Dedifferentiated amniotic fluid mesenchymal stem cell (primary cell): Measurements from ENCODE around the gene UBE2E2.
A peak's percentile ranks its signal among the peaks of the same experiment; 100 is the strongest.
"Not testable (repeated sequence)": the region's sequence is repeated elsewhere in the genome, so short reads cannot be mapped to it uniquely, and the experiment has no call there.

Experiments
- DNase-seq: peaks from one replicate; pipeline ENCODE4 v3.0.0-alpha.2; 2016; ENCODE audit errors: extremely low spot score

The UBE2E2 gene

DNA sequence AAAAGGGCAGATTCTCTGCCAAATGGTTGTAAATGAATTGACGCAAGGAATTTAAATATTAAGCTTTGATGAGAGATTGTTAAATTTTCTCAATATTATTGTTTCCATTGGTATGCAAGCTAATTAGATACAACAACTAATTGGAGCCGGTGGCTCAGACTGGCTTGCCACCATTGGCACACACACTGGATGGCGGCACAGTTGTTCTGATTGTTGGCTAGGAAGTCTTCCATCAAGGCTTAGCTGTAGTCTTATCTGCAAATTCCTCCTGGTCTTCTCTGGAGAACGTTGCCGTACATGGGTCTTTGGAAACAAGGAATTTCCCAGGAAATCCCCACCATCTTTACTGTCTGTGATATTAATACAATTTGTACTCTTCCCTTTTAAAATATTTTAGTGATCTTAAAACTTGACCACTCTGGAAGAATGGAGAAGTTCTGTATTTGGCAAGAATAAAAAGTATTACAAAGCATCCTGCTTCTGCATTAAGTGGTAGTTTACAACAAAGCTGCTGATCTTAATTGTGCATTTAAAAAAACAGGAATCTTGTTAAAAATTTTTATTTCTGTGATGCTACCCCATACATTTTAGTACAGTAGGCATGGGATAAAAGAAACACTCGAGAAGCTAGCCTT, 126.5 kb downstream of the UBE2E2 start:
- no peak for DNase-seq

DNA sequence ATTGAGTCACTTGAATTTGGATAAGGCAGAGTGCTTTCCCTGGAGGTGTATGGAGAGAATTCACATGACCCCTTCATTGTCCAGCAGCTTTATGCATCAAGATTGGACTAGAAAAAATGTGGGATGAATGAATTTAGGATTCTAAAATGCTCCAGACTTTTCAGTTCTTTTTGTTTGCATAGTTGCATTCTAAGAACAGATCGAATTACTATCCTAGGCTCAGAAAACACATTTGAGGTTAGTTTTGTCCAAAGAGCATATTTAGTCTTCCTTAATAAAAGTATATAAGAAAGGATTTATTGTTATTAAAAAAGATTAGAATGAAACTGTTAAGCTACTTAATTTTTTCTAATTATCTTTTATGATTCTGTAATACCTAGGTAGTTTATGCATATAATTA, 127.4 kb downstream of the UBE2E2 start:
- DNase-seq, result peak; percentile 16

GRCh38 chr3:23331141-23331935, 128.2 kb downstream of the UBE2E2 start:
- DNase-seq, result no peak

DNA sequence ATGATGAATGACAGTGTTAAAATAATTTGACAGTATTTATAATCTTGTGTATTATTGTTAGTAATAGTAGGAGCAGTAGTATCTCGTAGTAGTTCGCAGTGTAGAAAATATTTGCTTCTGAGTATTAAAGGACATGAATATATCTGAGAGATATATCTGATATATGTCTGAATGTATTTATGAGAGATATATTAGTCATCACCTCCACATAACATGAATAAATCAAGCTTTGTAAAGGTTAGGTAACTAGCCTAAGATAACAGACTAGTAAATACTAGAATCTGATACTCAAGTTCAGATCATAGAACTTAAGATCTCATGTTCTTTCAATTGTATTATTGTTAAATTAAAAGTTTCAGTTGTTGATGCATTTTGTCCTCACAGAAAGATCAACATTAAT, 130.5 kb downstream of the UBE2E2 start:
- no peak for DNase-seq

DNA sequence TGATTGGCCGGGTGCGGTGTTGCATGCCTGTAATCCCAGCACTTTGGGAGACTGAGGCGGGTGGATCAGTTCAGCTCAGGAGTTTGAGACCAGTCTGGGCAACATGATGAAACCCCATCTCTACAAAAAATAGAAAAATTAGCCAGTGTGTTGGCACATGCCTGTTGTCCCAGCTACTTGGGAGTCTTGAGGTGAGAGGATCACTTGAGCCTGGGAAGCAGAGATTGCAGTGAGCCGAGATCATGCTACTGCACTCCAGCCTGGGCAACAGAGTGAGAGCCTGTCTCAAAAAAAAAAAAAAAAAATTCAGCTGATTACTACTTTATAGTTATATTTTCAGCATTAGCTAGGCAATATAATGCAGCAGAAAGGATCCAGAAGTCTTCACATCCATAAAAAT, 133.7 kb downstream of the UBE2E2 start:
- DNase-seq, result not testable (repeated sequence)

DNA sequence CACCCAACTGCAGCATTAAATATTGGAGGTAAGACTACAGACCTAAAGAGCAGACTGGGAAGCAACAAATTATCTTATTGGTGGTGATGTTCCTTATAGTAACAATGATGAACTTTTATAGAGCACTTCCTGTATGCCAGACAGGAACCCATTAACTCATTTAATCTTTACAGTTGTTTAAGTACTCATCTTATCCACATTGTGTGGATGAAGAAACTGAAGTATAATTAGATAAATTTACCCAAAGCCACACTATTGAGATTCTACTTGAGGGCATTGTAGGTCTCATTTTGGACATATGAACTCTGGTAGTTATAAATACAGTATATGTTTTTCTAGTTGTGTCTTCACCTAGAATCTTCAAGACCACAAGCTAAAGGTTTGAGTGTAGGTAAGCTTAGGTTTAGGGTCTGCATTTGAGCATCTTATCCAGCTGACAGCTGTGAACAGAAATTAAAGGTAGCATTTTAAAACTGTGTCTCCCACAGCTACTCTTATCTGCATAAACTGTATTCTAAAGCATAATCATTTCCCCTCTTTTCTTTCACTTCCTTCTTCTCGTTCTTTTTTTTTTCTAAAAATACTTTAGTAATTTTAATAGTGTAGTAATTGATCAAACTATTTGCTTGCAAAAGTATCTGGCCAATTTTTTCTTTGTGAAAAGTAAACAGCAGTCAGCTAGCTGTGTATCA, 138.2 kb downstream of the UBE2E2 start:
- DNase-seq, result no peak

- no peak for DNase-seq
Measured at GRCh38 chr3:23342343-23342742, 139.2 kb downstream of the UBE2E2 start.

DNA sequence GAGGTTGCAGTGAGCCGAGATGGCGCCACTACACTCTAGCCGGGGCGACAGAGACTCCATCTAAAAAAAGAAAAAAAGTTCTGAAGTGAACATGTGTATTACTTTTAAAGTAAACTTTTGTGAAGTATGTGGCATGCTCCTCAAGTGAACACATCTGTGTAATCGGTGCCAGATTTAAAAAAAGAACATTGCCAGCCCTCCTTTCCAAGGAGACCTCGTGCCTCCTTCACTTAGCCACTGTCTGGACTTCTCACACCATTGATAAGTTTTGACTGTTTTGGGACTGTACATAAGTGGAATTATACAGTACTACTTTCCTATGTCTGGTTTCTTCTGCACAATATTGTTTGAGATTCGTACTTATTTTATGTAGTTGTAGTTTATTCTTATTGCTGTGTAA, 140.4 kb downstream of the UBE2E2 start:
- DNase-seq, result no peak

DNA sequence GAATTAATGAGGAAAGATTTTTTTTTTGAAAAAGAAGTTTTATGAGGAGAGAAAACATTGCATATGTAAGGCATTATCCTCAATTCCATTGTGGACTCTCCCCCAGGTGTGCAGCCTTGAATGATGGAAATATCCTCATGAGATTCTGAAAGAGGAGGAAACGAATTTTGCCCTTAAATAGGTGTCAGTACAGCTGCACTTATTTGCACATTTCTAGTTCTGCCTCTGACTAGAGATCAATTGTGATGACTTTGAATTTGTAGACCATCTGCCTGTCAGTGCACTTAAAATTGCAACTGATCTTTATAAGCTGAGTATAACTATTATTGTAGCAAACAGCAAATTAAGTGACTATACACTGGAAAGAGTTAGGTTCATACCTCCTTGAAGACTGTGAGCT, 141.8 kb downstream of the UBE2E2 start:
- no peak for DNase-seq

DNA sequence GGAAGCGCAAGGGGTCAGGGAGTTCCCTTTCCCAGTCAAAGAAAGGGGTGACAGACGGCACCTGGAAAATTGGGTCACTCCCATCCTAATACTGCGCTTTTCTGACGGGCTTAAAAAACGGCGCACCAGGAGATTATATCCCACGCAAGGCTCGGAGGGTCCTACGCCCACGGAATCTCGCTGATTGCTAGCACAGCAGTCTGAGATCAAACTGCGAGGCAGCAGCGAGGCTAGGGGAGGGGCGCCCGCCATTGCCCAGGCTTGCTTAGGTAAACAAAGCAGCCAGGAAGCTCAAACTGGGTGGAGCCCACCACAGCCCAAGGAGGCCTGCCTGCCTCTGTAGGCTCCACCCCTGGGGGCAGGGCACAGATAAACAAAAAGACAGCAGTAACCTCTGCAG, 146.3 kb downstream of the UBE2E2 start:
- DNase-seq, result not testable (repeated sequence)

- DNase-seq, result no peak
Measured at GRCh38 chr3:23356169-23356568, 153.0 kb downstream of the UBE2E2 start.

GRCh38 chr3:23356923-23357322, 153.8 kb downstream of the UBE2E2 start:
- no peak for DNase-seq

DNA sequence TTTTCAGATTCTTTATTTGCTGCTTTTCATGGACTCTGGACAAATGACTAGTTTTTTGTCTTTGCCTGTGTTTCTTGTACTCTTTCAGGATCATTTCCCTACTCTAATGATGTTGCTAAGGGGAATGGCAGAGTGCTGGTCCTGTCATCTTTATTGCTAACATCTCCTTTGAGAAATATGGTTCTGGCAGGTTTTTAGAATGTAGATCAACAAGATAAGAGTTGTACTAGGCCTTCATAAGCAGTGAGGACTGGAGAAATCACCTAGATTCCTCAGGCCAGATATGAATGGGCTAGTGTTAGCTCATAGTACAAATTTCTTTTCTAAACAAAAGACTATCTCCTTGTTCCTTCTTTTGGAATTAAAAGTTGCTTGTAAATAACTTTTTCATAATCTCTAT, 156.0 kb downstream of the UBE2E2 start:
- no peak for DNase-seq

- DNase-seq, result no peak
Measured at GRCh38 chr3:23365066-23365465, 161.9 kb downstream of the UBE2E2 start.

GRCh38 chr3:23368731-23369130, 165.6 kb downstream of the UBE2E2 start:
- DNase-seq, result peak; percentile 54

DNA sequence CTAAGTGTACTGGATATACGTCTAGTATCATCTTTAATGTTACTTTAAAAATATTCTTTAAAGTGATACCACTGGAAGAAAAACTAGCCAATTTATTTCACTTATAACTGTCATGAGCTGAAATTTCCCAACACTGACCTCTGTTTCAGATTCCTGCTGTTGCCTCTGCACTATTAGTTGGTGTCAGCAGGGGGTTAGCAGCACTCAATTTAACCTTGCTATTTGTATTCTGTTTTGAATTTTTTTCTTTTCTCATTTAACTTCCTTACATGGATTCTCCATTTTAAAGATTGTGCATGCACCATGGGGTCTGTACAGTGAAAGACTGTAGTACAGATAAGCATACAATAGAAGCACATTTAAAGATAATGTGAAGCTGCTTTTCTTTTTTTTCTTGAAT, 169.2 kb downstream of the UBE2E2 start:
- DNase-seq, result no peak

DNA sequence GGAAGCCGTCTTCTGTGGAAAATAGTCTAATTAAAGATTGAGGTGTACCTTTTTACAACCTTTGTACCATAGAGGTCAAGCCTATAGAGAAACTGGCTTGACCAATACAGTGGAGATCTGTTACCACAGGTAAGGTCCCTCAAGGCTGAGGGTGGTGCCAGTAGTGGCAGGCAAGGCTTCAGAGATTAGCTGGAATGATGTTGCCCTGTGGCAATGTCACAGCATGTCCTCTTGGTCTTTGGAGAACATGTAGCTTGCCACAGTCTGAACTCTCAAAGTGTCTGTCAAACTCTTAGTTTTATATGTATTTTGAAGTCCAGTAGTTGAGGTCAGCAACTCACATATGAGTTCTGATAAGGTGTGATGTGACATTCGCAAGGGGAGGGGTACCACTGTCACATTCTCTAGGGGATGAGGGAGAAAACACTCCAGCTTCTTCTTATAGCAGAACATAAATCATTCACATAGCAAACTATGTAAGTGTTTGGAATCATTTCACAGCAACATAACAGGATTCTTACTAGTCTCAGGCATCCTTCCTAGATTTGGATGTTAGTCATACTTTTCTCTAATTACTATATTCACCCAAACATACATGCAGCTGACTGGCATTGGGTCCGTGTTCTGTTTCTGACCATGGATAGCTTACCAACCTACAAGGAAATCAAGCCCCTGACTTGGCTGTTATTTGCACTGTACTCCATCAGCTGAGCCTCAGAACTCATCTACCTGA, 173.6 kb downstream of the UBE2E2 start:
- DNase-seq, result no peak

DNA sequence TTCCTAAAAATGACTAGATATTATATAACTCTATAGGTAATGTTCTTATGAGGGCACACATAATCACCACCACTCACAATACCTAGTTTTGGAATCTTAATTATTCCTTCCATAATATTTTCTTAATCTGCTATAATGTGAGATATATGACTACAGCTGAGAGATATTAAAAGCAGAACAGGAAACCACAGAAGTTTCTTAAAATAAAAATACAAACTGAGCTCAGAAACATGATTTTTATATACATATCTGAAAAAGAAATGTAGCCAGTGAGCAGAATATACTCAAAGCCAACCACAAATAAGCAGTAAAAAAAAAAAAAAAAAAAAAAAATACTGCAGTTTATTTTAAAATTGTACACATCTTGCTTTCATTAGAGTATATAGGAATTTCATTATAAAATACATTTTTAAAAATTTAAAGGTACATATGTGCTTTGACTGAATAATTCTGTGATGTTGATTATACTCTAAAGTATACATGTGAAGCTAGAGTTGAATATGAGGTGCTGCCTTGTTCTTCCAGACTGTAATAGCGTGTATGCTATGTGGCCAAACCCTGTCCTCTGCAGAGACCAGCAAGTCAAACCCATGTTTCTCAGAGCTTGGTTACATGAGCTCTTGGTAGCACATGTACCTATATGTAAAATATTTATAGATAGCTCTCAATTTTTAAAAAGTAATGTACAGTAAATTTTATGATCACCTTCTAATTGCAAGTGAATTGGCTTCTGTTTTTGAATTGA, 175.0 kb downstream of the UBE2E2 start:
- DNase-seq, result no peak

DNA sequence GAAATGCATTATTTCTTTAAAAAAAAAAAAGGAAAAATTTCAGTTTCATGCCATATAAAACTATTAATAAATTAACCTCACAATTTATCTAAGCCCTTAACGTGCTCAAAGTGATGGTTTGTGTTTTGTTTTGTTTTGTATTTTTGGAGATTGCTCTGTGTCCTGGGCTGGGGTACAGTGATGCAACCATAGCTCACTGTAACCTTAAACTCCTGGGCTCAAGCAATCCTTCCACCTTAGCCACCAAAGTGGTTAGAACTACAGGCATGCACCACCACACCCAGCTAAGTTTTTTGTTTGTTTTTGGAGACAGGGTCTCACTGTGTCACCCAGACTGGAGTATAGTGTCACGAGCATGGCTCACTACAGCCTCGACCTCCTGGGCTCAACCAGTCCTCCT, 180.7 kb downstream of the UBE2E2 start:
- DNase-seq, result no peak

GRCh38 chr3:23385327-23385726, 182.2 kb downstream of the UBE2E2 start:
- DNase-seq, result no peak

GRCh38 chr3:23387286-23387918, 184.3 kb downstream of the UBE2E2 start:
- DNase-seq, result no peak
